GM12878 (cell line): Measurements from ENCODE around the gene PIK3R5. TPM values are rescaled to one million over a fixed set of nuclear protein-coding genes. Genes with fewer than 3 reads are reported as not detected.

ENCODE experiments used
- ATAC-seq: fragments of 200-7000 bp; cut with Tn5 transposase; 3 replicates; pipeline ENCODE4 v1.9.1; 2020; ENCODE audit warnings: mild to moderate bottlenecking, moderate library complexity
- BruUV-seq: library from RNA; stranded (reverse); fragments of 400-500 nt; replicated peaks from 2 replicates; lab custom pipeline; 2021; lab: Mats Ljungman, UMichigan
- CTCF ChIA-PET: fragments of 300-600 bp; sonication (Branson Sonifier 250); formaldehyde crosslinking; extraction: SDS; loops from one replicate; lab custom pipeline; 2021; ENCODE audit warnings: inconsistent platforms; lab: Yijun Ruan, JAX
- POLR2A ChIA-PET: fragments of 350-600 bp; formaldehyde crosslinking; extraction: SDS; loops from one replicate; lab custom pipeline; 2021; ENCODE audit warnings: inconsistent platforms; lab: Charles Lee
- RAD21 ChIA-PET: fragments of 300-600 bp; sonication (Branson Sonifier 250); formaldehyde crosslinking; loops from one replicate; lab custom pipeline; 2023; ENCODE audit warnings: antibody characterized with exemption; ENCODE audit not compliant: unreplicated experiment; lab: Charles Lee
- SMC1A ChIA-PET: fragments of 300-600 bp; sonication (Branson Sonifier 250); formaldehyde crosslinking; loops from one replicate; lab custom pipeline; 2023; ENCODE audit not compliant: unreplicated experiment, uncharacterized antibody; lab: Charles Lee
- DNase-seq: peaks from one replicate; pipeline ENCODE4 v3.0.0-alpha.2; 2011; ENCODE audit warnings: low read depth, low spot score
- FAIRE-seq: peaks from 3 replicates; lab custom pipeline; 2011; peaks lifted over from hg19 to GRCh38; lab: Jason Lieb, UNC
- H2AFZ ChIP-seq: 2 replicates; pipeline ENCODE4 v1.6.0; 2011; ENCODE audit warnings: low read depth, low read length, control low read depth; ENCODE audit not compliant: control insufficient read depth
- H3K27ac ChIP-seq: 2 replicates; pipeline ENCODE4 v1.5.1; 2011; ENCODE audit warnings: control low read depth; ENCODE audit not compliant: control insufficient read depth, insufficient read depth
- H3K27me3 ChIP-seq, 2 experiments: replicated peaks in 1 of 2; 2 replicates each; pipeline versions ENCODE4 v1.6.0 to v1.6.1; 2011; ENCODE audit warnings: low read length in 1 of 2; ENCODE audit not compliant: control insufficient read depth in 2 of 2, insufficient read depth in 2 of 2
- H3K36me3 ChIP-seq, 2 experiments: 2 replicates each; pipeline ENCODE4 v1.5.1; 2011; ENCODE audit warnings: low read length in 1 of 2; ENCODE audit not compliant: control insufficient read depth in 2 of 2, insufficient read depth in 2 of 2
- H3K4me1 ChIP-seq: 2 replicates; pipeline ENCODE4 v1.6.1; 2011; ENCODE audit warnings: mild to moderate bottlenecking, low read length, moderate library complexity, mixed read lengths; ENCODE audit not compliant: control insufficient read depth, insufficient read depth
- H3K4me2 ChIP-seq: 2 replicates; pipeline ENCODE4 v1.6.0; 2011; ENCODE audit warnings: control low read depth; ENCODE audit not compliant: control insufficient read depth, insufficient read depth
- H3K4me3 ChIP-seq: fragments of 200-600 bp; sonication (generic); 2 replicates; pipeline ENCODE4 v1.5.1; 2016
- H3K79me2 ChIP-seq: 2 replicates; pipeline ENCODE4 v1.6.0; 2011; ENCODE audit warnings: low read length; ENCODE audit not compliant: control insufficient read depth, insufficient read depth
- H3K9ac ChIP-seq: 2 replicates; pipeline ENCODE4 v1.8.0; 2011; ENCODE audit warnings: low read length, control low read depth, mixed read lengths; ENCODE audit not compliant: control insufficient read depth, insufficient read depth
- H3K9me3 ChIP-seq: replicated peaks from 3 replicates; pipeline ENCODE4 v1.5.1; 2011; ENCODE audit warnings: mild to moderate bottlenecking, low read length; ENCODE audit not compliant: control insufficient read depth, insufficient read depth
- H4K20me1 ChIP-seq: 2 replicates; pipeline ENCODE4 v1.6.0; 2011; ENCODE audit not compliant: control insufficient read depth, insufficient read depth
- BACH1 ChIP-seq: fragments of 450-650 bp; IDR thresholded peaks from 2 replicates; pipeline ENCODE4 v1.6.1; 2017; ENCODE audit warnings: mild to moderate bottlenecking, borderline replicate concordance
- BCLAF1 ChIP-seq: fragments of 450-650 bp; IDR thresholded peaks from 2 replicates; pipeline ENCODE4 v1.6.1; 2017; ENCODE audit warnings: antibody characterized with exemption, mild to moderate bottlenecking, moderate library complexity
- CEBPB ChIP-seq, 2 experiments: fragments of 150-350 bp in 1 of 2; IDR thresholded peaks; 2 replicates each; pipeline ENCODE4 v1.6.1; 2012 to 2014; ENCODE audit warnings: low read depth in 2 of 2, low read length in 2 of 2, borderline replicate concordance in 1 of 2, inconsistent platforms in 1 of 2
- EED ChIP-seq: sonication (generic); IDR thresholded peaks from 2 replicates; pipeline ENCODE4 v1.6.1; 2016; ENCODE audit warnings: antibody characterized with exemption, low read depth
- EGR1 ChIP-seq, 2 experiments: IDR thresholded peaks; 1 replicate in 1 of 2; 2 replicates in 1 of 2; pipeline ENCODE4 v1.6.1; 2011 to 2012; ENCODE audit warnings: low read depth in 2 of 2, low read length in 2 of 2, borderline replicate concordance in 1 of 2, mild to moderate bottlenecking in 1 of 2, moderate library complexity in 1 of 2
- ETV6 ChIP-seq, 2 experiments: fragments of 450-650 bp in 1 of 2; IDR thresholded peaks in 1 of 2; conservative IDR thresholded peaks in 1 of 2; 2 replicates each; pipeline ENCODE4 v1.6.1; 2014; ENCODE audit warnings: antibody characterized with exemption in 1 of 2, borderline replicate concordance in 1 of 2, low read depth in 1 of 2, mild to moderate bottlenecking in 1 of 2, moderate library complexity in 1 of 2
- IKZF2 ChIP-seq, 2 experiments: fragments of 450-650 bp; IDR thresholded peaks; 2 replicates each; pipeline ENCODE4 v1.6.1; 2017; ENCODE audit warnings: mild to moderate bottlenecking in 2 of 2, moderate library complexity in 2 of 2
- KLF5 ChIP-seq: fragments of 450-650 bp; IDR thresholded peaks from 2 replicates; pipeline ENCODE4 v1.6.1; 2014; ENCODE audit warnings: mild to moderate bottlenecking; ENCODE audit not compliant: partially characterized antibody
- MEF2B ChIP-seq: fragments of 450-650 bp; IDR thresholded peaks from 2 replicates; pipeline ENCODE4 v1.6.1; 2018; ENCODE audit warnings: mild to moderate bottlenecking, moderate library complexity; ENCODE audit not compliant: partially characterized antibody, poor library complexity, severe bottlenecking
- NFYB ChIP-seq: IDR thresholded peaks from 2 replicates; pipeline ENCODE4 v1.6.1; 2011; ENCODE audit warnings: low read depth, mild to moderate bottlenecking, low read length, improper control_type of control experiment, moderate library complexity; ENCODE audit not compliant: insufficient read depth
- SIX5 ChIP-seq: IDR thresholded peaks from 2 replicates; pipeline ENCODE4 v1.6.1; 2011; ENCODE audit warnings: mild to moderate bottlenecking, low read depth, low read length, moderate library complexity; ENCODE audit not compliant: severe bottlenecking
- SP1 ChIP-seq: IDR thresholded peaks from one replicate; pipeline ENCODE4 v1.6.1; 2011; ENCODE audit warnings: low read depth, low read length
- SPI1 ChIP-seq: IDR thresholded peaks from 2 replicates; pipeline ENCODE4 v1.6.1; 2011; ENCODE audit warnings: low read depth, mild to moderate bottlenecking, low read length, moderate library complexity, borderline replicate concordance; ENCODE audit not compliant: insufficient read depth
- SREBF1 ChIP-seq: IDR thresholded peaks from 2 replicates; pipeline ENCODE4 v1.6.1; 2012; ENCODE audit warnings: mild to moderate bottlenecking, low read length
- TARDBP ChIP-seq: IDR thresholded peaks from 2 replicates; pipeline ENCODE4 v1.6.1; 2016; ENCODE audit warnings: borderline replicate concordance
- YY1 ChIP-seq: IDR thresholded peaks from 2 replicates; pipeline ENCODE4 v1.6.1; 2011; ENCODE audit warnings: low read depth, mild to moderate bottlenecking, low read length
- WGBS: methylation state at CpG from one replicate; pipeline ENCODE4 v1.1.6; 2016; ENCODE audit warnings: low lambda C conversion rate; ENCODE audit not compliant: insufficient replicate concordance, insufficient coverage; ENCODE audit errors: missing lambda C conversion rate; 5-methylcytosine and 5-hydroxymethylcytosine counted together
- in situ Hi-C: fragments of 300-500 bp; cut with MboI; formaldehyde crosslinking; loops from 9 replicates; pipeline ENCODE4 v1.14.3; 2018; ENCODE audit warnings: mixed read lengths
- intact Hi-C: fragments of 100-400 bp; cut with micrococcal nuclease; formaldehyde crosslinking; loops from one replicate; pipeline ENCODE4 v1.14.2; 2022; ENCODE audit not compliant: unreplicated experiment
- polyA plus RNA-seq, 11 experiments: library from polyadenylated mRNA; depleted of rRNA in 4 of 11; unstranded in 6 of 11; stranded (reverse) in 5 of 11; fragments of >200 nt; fragmentation: Nextera tagmentation in 4 of 11; fragmentation: Illumina TruSeq in 1 of 11; extraction: Ambion mirVana in 4 of 11; extraction: Trizol in 1 of 11; gene quantifications; 1 replicate in 1 of 11; 2 replicates in 10 of 11; pipeline versions ENCODE4 v1.2.1 to v1.2.3, GENCODE V29; 2011 to 2016; ENCODE audit warnings: inconsistent platforms in 2 of 11, missing spikeins in 2 of 11, low read depth in 1 of 11
- total RNA-seq, 4 experiments: library from RNA; depleted of rRNA in 3 of 4; stranded (reverse); fragments of >200 nt in 3 of 4; fragmentation: Illumina TruSeq in 1 of 4; extraction: Trizol in 1 of 4; gene quantifications; 2 replicates each; pipeline versions ENCODE4 v1.2.1 to v1.2.3, GENCODE V29; 2013 to 2021
- TF ChIP-seq, protein P1 (sequence below): IDR thresholded peaks from 2 replicates; pipeline ENCODE4 v1.6.1; 2012; ENCODE audit warnings: low read depth, low read length, improper control_type of control experiment
- TF ChIP-seq, protein P2 (sequence below), 3 experiments: IDR thresholded peaks in 2 of 3; conservative IDR thresholded peaks in 1 of 3; 2 replicates each; pipeline ENCODE4 v1.5.1; 2011; ENCODE audit warnings: low read depth in 3 of 3, low read length in 3 of 3, mild to moderate bottlenecking in 3 of 3, control low read depth in 2 of 3, moderate library complexity in 2 of 3, inconsistent platforms in 1 of 3, mixed read lengths in 1 of 3; ENCODE audit not compliant: control insufficient read depth in 2 of 3, insufficient read depth in 1 of 3; ENCODE audit errors: extremely low read depth in 1 of 3

Gene PIK3R5
- total and polyA plus RNA-seq, 10 of the 15 experiments (the other 5 are each of a cell fraction or from before 2014, with no cell fraction given): 9.5 to 50.8 (median 35.5) TPM

- H3K9me3 ChIP-seq: no peaks in the 10 kb centered on the region; the same call in 2 of the 3 replicates
- in situ Hi-C loops: loop anchor here (5.0 kb wide), 1 partner anchor 99 kb away; no protein-coding TSS in a partner anchor
- no TSS peak for BruUV-seq
- RAD21 ChIA-PET: interaction anchor here (0.6 to 4.6 kb wide), 18 partner anchors 9 to 422 kb away, joined by 3 to 92 read pairs (median 6); partner anchors contain the start of genes NDEL1 and PIK3R6
- peaks cover 4 to 17% of the 10 kb centered on the region in 2 experiments; a peak in 3 of 4 replicates for H3K36me3 ChIP-seq
- WGBS: 1% methylated on average over 5 of the region's 5 CpGs
- H3K4me2 ChIP-seq: peak overlapping the region; percentile 61
- SMC1A ChIA-PET: interaction anchor here (0.7 to 5.1 kb wide), 12 partner anchors 7 to 324 kb away, joined by 3 to 64 read pairs (median 6); partner anchors contain the start of gene PIK3R6
- FAIRE-seq (no peak), ATAC-seq (peak; percentile 40), DNase-seq (peak; percentile 95)
- H3K27me3 ChIP-seq: no peaks in the 10 kb centered on the region
- H3K4me3 ChIP-seq: peak overlapping the region; percentile 57; the same call in 1 of the 2 replicates
- CTCF ChIA-PET: interaction anchor here (0.6 to 3.5 kb wide), 18 partner anchors 8 to 1937 kb away, joined by 3 to 28 read pairs (median 4); partner anchors contain the start of gene PIK3R6
- peaks cover 60% of the 10 kb centered on the region for H3K4me1 ChIP-seq
- POLR2A ChIA-PET: interaction anchor here (0.6 to 6.2 kb wide), 19 partner anchors 8 to 432 kb away, joined by 3 to 74 read pairs (median 7); partner anchors contain the start of gene PIK3R6
- peak overlapping the region; percentile 78 for H3K9ac ChIP-seq
- no peaks in the 10 kb centered on the region for H4K20me1 ChIP-seq
- peak overlapping the region; percentile 99 for H3K27ac ChIP-seq
- peaks cover 75% of the 10 kb centered on the region for H3K79me2 ChIP-seq
- no peak overlapping the region for H2AFZ ChIP-seq
- intact Hi-C loops: loop anchor here (1.0 to 5.0 kb wide), 4 partner anchors 9 to 99 kb away; partner anchors contain the start of gene PIK3R6
- TF ChIP-seq BCLAF1 (no peak), SPI1 (0 out of 2 replicates have a peak, but pooled peaks have one; percentile 55), MEF2B (peak; percentile 100), CEBPB (IDR thresholded peaks at IDR 0.05; ENCODE audit: borderline replicate concordance in 1 of 2, low read depth in 2 of 2, low read length in 2 of 2) (peak in 1 of 2 experiments; percentile 92; a peak in 2 of 4 replicates), IKZF2 (IDR thresholded peaks at IDR 0.05) (peak; percentile 99), EGR1 (IDR thresholded peaks at IDR 0.05; ENCODE audit: borderline replicate concordance in 1 of 2, low read depth in 2 of 2, low read length in 2 of 2) (peak in 1 of 2 experiments; percentile 90; a peak in 2 of 3 replicates), ETV6 (conservative IDR thresholded peaks at IDR 0.05 in 1 of 2, IDR thresholded peaks at IDR 0.05 in 1 of 2; ENCODE audit: borderline replicate concordance in 1 of 2, low read depth in 1 of 2) (peak in 1 of 2 experiments; percentile 97; a peak in 2 of 4 replicates), SP1 (peak; percentile 86), BACH1 (peak; percentile 80), TARDBP (no peak), YY1 (peak; percentile 27; the same call in 1 of the 2 replicates), NFYB (no peak), SREBF1 (no peak), EED (peak; percentile 100), SIX5 (no peak), KLF5 (peak; percentile 61)
- TF ChIP-seq, protein P1, sequence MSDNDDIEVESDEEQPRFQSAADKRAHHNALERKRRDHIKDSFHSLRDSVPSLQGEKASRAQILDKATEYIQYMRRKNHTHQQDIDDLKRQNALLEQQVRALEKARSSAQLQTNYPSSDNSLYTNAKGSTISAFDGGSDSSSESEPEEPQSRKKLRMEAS: no peak
- TF ChIP-seq, protein P2, sequence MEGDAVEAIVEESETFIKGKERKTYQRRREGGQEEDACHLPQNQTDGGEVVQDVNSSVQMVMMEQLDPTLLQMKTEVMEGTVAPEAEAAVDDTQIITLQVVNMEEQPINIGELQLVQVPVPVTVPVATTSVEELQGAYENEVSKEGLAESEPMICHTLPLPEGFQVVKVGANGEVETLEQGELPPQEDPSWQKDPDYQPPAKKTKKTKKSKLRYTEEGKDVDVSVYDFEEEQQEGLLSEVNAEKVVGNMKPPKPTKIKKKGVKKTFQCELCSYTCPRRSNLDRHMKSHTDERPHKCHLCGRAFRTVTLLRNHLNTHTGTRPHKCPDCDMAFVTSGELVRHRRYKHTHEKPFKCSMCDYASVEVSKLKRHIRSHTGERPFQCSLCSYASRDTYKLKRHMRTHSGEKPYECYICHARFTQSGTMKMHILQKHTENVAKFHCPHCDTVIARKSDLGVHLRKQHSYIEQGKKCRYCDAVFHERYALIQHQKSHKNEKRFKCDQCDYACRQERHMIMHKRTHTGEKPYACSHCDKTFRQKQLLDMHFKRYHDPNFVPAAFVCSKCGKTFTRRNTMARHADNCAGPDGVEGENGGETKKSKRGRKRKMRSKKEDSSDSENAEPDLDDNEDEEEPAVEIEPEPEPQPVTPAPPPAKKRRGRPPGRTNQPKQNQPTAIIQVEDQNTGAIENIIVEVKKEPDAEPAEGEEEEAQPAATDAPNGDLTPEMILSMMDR (IDR thresholded peaks at IDR 0.05 in 2 of 3, conservative IDR thresholded peaks at IDR 0.05 in 1 of 3; ENCODE audit: control insufficient read depth in 2 of 3, extremely low read depth in 1 of 3, insufficient read depth in 1 of 3, low read depth in 3 of 3, low read length in 3 of 3): no peak
Observed at GRCh38 chr17:8857919-8858318, 107.6 kb downstream of the PIK3R5 start.
